ENCODE data around the gene AVPI1.
A peak's percentile ranks its signal among the peaks of the same experiment; 100 is the strongest.
"Not testable (repeated sequence)": the region's sequence is repeated elsewhere in the genome, so short reads cannot be mapped to it uniquely, and the experiment has no call there.

The AVPI1 gene

GRCh38 chr10:97679594-97679993, 7.4 kb downstream of the AVPI1 start:
- no peak for DNase-seq

GRCh38 chr10:97676770-97677581, 10.1 kb downstream of the AVPI1 start:
- peak; percentile 54 for DNase-seq

- no peak for DNase-seq
Observed at GRCh38 chr10:97675222-97675621, 11.8 kb downstream of the AVPI1 start.

DNA sequence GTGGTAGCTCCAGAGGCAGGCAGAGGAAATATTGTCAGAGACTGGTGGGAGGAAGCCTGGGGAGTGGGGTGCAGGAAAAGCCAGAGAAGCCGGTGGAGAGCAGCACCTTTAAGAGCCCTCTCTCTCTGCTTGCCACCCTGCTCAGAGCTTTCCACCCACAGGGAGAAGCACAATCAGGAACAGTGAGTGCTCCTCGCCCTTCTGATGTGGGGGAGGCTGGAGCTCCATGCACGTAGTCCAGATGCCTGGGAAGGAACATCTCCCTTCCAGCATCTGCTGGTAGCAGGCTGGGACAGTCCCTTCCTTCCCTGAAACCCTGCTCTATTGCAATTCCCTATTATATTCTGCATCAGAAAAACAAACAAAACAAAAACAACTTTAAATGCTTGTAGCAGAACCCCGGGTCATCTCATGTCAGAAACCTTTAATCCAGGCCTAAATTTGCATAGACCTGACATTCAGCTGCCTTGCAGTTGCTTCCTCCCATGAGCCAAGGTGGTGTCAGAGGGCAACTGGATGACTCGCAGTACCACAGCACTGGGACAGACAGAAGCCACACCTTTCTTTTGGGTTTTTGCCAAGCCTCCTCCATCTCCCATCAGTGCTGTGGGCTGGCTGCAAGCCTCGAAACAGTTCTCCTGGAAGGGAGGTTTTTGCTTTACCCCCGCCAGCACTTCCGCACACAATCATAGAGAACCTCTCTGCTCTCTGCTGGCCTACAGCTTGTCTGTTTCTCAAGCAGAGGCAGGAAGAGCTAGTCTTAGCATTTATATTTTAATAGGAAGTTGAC, 13.1 kb downstream of the AVPI1 start:
- DNase-seq: no peak

- DNase-seq: no peak
Observed at GRCh38 chr10:97669571-97669970, 17.5 kb downstream of the AVPI1 start.

DNA sequence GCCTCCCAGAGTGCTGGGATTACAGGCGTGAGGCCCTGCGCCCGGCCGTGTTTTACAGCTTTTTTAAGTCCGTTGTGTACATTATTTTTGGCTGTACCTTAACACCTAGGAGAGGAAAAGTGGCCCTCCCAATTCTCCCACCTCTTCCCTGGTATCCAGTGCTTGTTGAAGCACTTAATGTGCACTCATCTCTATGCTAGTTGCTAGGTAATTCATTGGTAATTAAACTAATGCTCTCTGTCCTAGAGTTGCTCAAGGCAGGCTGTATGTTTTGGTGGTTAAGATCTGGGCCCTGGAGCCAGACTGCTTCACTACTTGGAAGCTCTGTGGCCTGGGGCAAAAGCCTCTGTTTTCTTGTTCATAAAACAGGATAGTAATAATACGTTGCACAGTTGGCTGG, 19.6 kb downstream of the AVPI1 start:
- no peak for DNase-seq

DNA sequence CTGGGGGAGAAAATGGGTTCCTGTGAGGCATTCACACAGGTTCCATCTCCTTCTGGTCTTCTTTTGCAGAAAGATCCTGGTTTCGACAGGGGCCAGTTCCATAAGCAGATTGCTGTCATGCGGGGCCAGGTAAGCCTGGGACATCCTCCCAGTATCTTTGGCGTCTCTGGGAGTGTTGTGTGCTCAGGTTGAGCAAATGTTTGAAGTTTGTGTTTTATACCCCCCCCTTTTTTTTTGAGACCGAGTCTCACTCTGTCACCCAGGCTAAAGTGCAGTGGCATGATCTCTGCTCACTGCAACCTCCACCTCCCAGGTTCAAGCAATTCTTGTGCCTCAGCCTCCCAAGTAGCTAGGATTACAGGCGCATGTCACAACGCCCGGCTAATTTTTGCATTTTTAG, 20.0 kb downstream of the AVPI1 start:
- no peak for DNase-seq

DNA sequence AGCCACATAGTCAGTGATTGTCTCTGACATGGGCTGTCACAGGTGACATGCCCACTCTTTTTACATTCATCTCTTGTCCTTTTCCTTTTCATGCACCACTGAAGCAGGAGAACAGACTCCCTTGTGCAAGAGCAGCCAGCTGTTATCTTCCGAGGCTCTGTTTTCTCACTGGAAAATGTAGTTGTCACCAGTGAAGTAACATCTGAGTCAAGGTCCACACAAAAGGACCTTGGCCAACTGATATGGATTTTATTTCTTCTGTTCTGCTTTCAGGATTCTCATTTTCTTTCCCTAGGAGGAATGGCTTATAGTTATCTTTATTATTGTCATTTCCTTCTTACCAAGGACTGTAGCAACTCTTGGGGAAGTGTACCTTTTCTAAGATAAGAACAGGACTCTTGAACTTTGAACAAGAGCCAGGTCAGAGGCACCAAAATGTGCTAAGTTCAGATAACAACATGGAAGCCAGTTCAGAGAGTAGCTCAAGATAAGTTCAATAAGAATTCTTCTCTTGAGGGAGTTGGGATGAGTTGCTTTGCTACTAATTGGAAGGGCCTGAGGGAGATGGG, 22.7 kb downstream of the AVPI1 start:
- DNase-seq: no peak

DNA sequence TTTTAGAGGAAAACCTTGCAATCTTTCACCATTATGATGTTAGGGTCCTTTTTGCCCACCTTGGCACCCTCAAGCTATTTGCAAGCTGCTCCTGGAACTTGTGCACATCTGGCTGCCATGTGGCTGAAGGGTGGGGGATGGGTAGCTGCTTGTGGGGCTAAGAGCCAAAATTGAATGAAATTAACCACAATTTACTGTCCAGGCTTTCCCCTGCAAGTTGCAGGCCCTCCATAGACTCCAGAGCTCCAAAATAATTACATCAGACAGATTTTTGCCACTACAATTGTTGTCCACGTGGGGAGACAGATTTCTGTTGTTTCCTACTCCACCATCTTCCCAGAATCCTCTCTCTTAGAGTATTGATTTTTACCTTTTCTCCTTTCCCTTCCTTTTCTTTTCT, 27.5 kb downstream of the AVPI1 start:
- no peak for DNase-seq

DNA sequence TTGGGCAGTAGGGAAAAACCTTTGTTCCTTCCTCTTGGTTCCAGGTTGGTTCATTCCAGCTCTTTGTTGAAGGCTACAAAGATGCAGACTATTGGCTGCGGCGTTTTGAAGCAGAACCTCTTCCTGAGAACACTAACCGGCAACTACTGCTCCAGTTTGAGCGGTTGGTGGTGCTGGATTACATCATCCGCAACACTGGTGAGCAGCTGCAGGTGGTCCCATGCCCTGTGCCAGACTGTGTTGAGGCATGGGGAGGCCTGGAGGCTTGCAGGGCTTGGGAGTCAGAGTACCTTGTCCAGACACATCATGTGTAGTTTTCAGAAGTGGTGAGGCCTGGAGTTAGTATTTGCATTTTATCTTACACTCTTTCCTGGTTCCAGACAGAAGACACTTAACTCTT, 30.3 kb downstream of the AVPI1 start:
- DNase-seq: no peak

GRCh38 chr10:97651773-97652172, 35.3 kb downstream of the AVPI1 start:
- no peak for DNase-seq

DNA sequence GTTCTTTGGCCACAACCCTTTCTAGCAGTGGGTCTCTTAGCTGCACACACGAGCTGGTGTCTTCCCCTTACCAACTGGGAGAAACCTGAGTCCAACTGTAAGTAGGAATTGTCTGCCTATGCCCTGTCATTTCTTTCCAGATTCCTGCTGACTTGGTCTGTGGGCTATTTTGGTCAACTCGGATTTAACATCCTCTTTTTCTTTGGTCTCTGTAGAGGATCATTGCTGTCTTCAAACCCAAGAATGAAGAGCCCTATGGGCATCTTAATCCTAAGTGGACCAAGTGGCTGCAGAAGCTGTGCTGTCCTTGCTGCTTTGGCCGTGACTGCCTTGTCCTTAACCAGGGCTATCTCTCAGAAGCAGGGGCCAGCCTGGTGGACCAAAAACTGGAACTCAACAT, 36.3 kb downstream of the AVPI1 start:
- DNase-seq: no peak

- DNase-seq: not testable (repeated sequence)
Observed at GRCh38 chr10:97649405-97649750, 37.7 kb downstream of the AVPI1 start.

DNA sequence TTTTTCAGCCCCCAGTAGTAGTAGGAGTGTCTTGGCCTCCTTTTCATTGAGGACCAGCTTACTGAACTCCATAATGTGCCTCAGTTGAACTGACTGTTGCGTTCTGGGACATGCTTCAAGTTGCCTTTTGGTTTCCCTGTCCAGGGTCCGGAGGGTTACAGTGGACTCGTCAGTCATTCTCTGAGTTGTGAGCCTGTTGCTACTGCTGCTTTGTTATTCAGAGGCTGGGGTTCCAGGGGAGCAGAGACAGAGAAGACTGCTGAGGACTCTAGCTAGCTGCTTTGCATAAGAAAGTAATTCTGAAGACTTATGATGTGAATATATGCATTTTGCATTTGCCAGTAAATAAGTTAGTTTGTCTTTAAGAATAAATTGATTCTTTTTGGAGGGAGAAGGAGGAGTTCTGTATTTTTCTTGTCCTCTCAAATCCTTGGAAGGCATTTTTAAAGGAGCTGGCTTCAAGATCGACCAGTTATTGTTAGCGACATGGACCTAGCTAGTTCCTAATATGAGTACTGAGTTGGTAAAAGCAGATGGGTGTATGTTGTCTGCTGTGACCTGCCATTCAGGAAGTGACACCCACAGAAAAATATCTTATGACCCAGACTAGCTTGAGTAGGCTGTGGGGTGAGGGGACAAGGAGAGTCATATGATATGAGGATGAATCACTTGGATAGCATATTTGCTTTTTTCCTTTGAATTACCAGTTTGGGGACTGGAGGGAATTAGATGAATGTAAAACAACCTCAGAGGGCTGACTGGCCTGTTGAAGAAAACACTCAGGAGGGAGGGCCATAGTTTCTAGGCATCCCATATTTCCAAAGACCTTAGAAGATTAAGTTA, 38.3 kb downstream of the AVPI1 start:
- DNase-seq: peak; percentile 19

- DNase-seq: no peak
Observed at GRCh38 chr10:97647556-97647955, 39.5 kb downstream of the AVPI1 start.

DNA sequence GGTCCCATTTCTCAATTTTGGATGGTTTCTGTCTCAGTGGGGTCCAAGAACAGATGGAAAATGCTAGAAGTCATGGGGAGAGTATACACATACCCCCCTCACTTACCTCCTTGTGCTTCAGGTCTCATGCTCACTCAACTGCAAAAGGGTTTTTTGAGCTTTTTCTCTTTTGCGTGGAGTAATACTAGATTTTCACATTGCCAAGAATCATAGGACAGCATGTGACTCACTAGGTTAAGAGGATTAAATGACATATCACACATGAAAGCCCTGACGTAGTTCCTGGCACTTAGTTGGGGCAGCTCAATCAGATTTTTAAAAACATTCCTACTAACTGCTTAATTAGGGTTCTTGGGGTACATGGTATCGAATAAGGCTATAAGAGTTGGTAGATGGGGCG, 42.1 kb downstream of the AVPI1 start:
- no peak for DNase-seq

DNA sequence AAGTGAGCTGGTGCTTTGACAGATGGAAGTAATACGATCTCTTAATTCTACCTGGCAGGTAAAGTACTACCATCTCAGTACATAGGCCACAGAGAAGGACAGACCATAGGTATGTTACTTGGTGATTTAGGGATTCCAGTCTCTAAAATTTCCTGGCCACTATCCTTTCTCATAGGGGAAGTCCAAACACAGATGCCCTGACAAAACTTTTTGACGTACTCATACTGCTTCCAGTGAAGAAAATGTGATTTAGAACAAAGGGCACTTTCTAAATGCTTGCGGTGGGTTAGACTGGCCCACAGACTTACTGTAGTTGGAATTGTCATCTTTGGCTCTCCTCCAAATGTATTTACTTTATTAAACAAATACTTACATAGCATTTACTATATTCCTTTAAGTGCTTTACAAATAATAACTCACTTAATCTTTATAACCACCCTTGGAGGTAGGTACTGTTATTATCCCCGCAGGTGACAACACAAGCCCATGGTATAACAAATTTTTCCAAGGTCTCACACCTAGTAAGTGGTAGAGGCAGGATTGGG, 43.5 kb downstream of the AVPI1 start:
- no peak for DNase-seq

DNA sequence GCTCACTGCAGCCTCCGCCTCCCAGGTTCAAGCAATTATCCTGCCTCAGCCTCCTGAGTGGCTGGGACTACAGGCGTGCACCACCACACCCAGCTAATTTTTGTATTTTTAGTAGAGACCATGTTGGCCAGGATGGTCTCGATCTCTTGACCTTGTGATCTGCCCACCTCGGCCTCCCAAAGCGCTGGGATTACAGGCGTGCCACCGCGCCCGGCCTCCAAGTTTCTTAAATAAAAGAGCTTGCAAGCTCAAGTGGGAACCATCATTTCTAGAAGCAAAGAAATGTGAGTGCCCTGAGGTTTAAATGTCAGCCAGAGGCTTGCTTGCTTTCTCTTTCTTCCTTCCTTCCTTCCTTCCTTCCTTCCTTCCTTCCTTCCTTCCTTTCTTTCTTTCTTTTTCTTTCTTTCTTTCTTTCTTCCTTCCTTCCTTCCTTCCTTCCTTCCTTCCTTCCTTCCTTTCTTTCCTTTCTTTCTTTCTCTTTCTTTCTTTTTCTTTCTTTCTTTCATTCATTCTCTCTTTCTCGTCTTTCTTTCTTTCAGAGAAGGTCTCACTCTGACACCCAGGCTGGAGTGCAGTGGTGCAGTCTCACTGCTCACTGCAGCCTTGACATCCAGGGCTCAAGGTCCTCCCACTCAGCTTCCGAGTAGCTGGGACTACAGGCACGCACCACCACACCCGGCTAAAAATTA, 44.4 kb downstream of the AVPI1 start:
- DNase-seq: not testable (repeated sequence)

DNA sequence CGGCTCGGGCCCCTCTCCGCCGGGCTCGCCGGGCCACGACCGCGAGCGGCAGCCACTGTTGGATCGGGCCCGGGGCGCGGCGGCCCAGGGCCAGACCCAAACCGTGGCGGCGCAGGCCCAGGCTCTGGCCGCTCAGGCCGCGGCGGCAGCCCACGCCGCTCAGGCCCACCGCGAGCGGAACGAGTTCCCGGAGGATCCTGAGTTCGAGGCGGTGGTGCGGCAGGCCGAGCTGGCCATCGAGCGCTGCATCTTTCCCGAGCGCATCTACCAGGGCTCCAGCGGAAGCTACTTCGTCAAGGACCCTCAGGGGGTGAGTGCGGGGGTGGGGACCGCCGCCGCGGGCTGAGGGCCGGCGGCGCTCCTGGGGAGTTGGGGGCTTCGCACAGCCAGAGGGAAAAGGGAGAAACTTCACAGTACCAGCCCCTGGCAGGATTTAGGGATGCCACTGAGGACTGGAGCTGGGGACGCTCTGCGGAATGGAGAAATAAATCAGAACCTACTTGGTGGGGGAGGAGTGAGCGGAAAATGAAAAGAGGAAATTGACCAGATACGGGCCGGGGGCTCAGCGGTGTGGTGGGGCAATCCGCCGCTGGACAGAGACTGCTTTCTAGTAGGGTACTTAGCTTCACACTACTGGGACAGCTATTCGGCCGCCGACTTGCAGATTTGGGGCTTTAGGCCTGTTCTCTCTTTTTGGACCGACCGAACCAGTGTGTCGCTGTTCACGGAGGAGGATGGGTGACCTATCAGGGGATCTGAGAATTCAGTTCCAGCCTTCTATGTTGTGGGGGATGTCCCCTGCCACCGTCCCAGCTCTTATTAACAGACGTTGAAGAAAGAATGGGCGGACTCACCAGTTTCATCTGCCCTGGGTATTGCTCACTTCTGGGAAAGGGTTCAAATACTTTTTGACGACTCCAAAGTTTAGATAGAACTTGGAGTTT, 45.9 kb downstream of the AVPI1 start:
- DNase-seq: peak; percentile 22

DNA sequence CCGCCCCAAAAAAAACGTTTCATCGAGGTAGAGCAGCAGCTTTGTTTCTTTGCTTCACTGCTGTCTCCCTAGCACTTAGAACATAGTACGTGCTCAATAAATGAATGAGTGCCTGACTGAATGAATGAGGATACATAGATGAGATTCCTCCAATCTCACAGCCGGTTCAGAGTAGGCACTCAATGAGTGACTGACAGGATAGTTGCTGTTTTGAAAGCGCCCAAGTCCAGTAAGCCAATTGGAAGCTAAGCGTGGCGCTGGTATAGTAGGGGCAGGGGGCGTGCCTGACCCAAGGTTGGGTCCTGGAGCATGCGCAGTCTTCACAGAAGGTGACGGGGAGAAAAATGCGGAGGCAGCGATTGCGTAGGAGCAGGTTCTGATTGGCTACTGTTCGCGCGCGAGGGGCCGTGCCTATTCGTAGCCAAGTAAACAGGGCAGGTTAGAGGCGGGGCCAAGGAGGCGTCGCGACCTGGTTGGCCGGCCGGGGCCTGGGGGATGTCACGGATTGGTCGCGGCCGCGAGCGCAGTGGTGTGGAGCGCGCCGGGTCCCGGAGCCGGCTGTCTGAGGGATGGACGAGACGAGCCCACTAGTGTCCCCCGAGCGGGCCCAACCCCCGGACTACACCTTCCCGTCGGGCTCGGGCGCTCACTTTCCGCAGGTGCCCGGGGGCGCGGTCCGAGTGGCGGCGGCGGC, 46.7 kb downstream of the AVPI1 start, which contains the start of gene PI4K2A:
Gene PI4K2A (plus strand): TSS at position 498 of the 694 bp plus-strand sequence. CDS start 72 bp downstream, at position 570.
- peak; percentile 98 for DNase-seq
